ENCODE measurements around the gene PTPRH. TPM values are rescaled to one million over a fixed set of nuclear protein-coding genes. Genes with fewer than 3 reads are reported as not detected.

Gene PTPRH
- total and polyA plus RNA-seq, 9 of the 15 experiments (the other 6 are each of a cell fraction or from before 2014, with no cell fraction given), result 0.87 to 34.3 (median 22.7) TPM

DNA sequence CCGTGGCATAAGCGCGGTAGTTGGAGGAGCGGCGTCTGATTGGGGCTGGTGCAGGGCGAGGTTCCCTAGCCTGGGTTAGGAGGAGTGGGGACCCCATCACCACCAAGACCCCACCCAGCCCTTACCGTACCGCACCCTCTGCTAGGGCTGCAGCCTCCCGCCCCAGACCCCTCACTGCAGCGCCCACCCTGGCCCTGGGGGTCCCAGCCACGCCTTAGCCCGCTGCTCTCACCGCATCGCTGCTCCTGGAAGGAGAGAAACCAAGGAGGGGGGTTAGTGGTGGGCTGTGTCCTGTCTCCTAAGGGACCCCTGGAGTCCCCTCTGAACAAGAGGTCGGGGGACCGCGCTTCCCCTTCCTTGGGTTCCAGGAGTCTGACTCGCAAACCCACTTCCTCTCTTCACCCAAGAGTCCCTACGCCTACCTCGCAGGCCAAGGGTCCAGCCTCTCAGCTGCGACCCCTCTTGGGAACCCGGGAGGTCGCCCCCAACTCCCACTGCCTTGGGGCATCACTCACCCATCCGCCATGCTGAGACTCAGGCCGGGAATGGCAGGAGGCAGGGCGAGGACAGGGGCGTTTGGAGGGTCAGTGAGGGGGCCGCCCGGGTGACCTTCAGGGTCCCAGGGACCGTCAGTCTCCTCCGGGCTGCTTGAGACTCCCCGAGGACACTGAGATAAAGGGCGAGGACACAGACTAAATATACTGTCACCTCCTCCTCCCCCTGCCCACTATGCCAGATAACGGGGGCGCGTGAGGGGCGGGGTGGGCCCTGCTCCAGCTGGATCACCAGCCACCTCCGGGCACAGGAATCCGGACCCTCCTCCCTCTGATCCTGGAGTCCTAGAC is 52.0 kb downstream of the PTPRH start, which contains the start of gene TNNI3 (continued):
- TF ChIP-seq, protein P1, sequence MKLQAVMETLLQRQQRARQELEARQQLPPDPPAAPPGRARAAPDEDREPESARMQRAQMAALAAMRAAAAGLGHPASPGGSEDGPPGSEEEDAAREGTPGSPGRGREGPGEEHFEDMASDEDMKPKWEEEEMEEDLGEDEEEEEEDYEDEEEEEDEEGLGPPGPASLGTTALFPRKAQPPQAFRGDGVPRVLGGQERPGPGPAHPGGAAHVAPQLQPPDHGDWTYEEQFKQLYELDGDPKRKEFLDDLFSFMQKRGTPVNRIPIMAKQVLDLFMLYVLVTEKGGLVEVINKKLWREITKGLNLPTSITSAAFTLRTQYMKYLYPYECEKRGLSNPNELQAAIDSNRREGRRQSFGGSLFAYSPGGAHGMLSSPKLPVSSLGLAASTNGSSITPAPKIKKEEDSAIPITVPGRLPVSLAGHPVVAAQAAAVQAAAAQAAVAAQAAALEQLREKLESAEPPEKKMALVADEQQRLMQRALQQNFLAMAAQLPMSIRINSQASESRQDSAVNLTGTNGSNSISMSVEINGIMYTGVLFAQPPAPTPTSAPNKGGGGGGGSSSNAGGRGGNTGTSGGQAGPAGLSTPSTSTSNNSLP (IDR thresholded peaks at IDR 0.05; ENCODE audit: borderline replicate concordance, low read depth, low read length), result no peak
- TF ChIP-seq NCOA1 (IDR thresholded peaks at IDR 0.05; ENCODE audit: low read depth) (no peak), ZBTB17 (CRISPR knock-in tag; IDR thresholded peaks at IDR 0.05) (0 out of 2 replicates have a peak, but pooled peaks have one; percentile 14), KAT7 (CRISPR knock-in tag; IDR thresholded peaks at IDR 0.05; ENCODE audit: borderline replicate concordance) (no peak), ZNF263 (CRISPR knock-in tag; IDR thresholded peaks at IDR 0.05; ENCODE audit: borderline replicate concordance) (peak; percentile 59; the same call in 1 of the 2 replicates), SRSF3 (IDR thresholded peaks at IDR 0.05; ENCODE audit: insufficient read depth, low read length) (no peak), GABPB1 (CRISPR knock-in tag; IDR thresholded peaks at IDR 0.05) (no peak), L3MBTL2 (IDR thresholded peaks at IDR 0.05) (no peak), CBX8 (IDR thresholded peaks at IDR 0.05; ENCODE audit: borderline replicate concordance, extremely low read depth, low read depth, low read length, poor library complexity, severe bottlenecking) (no peak), DACH1 (IDR thresholded peaks at IDR 0.05; ENCODE audit: partially characterized antibody) (no peak), KDM5B (IDR thresholded peaks at IDR 0.05; ENCODE audit: insufficient replicate concordance, low read depth, low read length) (no peak), BACH1 (tag; IDR thresholded peaks at IDR 0.05) (no peak), POLR2G (IDR thresholded peaks at IDR 0.05; ENCODE audit: low read depth, low read length) (peak; percentile 74), MYNN (IDR thresholded peaks at IDR 0.05) (no peak), MYNN (CRISPR knock-in tag; IDR thresholded peaks at IDR 0.05) (no peak), RBFOX2 (IDR thresholded peaks at IDR 0.05; ENCODE audit: low read depth, low read length) (peak; percentile 68), CBX5 (IDR thresholded peaks at IDR 0.05; ENCODE audit: borderline replicate concordance, low read depth) (no peak), TAF7 (tag; IDR thresholded peaks at IDR 0.05) (no peak)
- TF ChIP-seq, protein P2, sequence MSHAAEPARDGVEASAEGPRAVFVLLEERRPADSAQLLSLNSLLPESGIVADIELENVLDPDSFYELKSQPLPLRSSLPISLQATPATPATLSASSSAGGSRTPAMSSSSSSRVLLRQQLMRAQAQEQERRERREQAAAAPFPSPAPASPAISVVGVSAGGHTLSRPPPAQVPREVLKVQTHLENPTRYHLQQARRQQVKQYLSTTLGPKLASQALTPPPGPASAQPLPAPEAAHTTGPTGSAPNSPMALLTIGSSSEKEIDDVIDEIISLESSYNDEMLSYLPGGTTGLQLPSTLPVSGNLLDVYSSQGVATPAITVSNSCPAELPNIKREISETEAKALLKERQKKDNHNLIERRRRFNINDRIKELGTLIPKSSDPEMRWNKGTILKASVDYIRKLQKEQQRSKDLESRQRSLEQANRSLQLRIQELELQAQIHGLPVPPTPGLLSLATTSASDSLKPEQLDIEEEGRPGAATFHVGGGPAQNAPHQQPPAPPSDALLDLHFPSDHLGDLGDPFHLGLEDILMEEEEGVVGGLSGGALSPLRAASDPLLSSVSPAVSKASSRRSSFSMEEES (CRISPR knock-in tag; IDR thresholded peaks at IDR 0.05), result no peak
- TF ChIP-seq, protein P3, sequence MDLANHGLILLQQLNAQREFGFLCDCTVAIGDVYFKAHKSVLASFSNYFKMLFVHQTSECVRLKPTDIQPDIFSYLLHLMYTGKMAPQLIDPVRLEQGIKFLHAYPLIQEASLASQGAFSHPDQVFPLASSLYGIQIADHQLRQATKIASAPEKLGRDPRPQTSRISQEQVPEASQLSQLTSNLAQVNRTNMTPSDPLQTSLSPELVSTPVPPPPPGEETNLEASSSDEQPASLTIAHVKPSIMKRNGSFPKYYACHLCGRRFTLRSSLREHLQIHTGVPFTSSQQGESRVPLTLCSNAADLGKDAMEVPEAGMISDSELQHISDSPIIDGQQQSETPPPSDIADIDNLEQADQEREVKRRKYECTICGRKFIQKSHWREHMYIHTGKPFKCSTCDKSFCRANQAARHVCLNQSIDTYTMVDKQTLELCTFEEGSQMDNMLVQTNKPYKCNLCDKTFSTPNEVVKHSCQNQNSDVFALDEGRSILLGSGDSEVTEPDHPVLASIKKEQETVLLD (IDR thresholded peaks at IDR 0.05), result no peak

All from K562 (cell line).